Ishikawa (cell line): ENCODE data around the gene FOXB2.

Source experiments
- CEBPB ChIP-seq: IDR thresholded peaks from 2 replicates; pipeline ENCODE4 v1.6.1; 2012
- CREB1 ChIP-seq: IDR thresholded peaks from 2 replicates; pipeline ENCODE4 v1.6.1; 2012; ENCODE audit warnings: low read depth
- EGR1 ChIP-seq: IDR thresholded peaks from 2 replicates; pipeline ENCODE4 v1.6.1; 2012
- EP300 ChIP-seq: IDR thresholded peaks from 2 replicates; pipeline ENCODE4 v1.6.1; 2012; ENCODE audit warnings: borderline replicate concordance
- FOXM1 ChIP-seq: IDR thresholded peaks from 2 replicates; pipeline ENCODE4 v1.6.1; 2012; ENCODE audit warnings: low read depth, borderline replicate concordance
- NFIC ChIP-seq: IDR thresholded peaks from 2 replicates; pipeline ENCODE4 v1.6.1; 2012
- RAD21 ChIP-seq: IDR thresholded peaks from 2 replicates; pipeline ENCODE4 v1.6.1; 2012; ENCODE audit warnings: low read depth
- TAF1 ChIP-seq: IDR thresholded peaks from 2 replicates; pipeline ENCODE4 v1.6.1; 2012; ENCODE audit warnings: low read depth, mild to moderate bottlenecking
- TCF12 ChIP-seq: IDR thresholded peaks from 2 replicates; pipeline ENCODE4 v1.6.1; 2012; ENCODE audit warnings: low read depth
- YY1 ChIP-seq: IDR thresholded peaks from 2 replicates; pipeline ENCODE4 v1.6.1; 2012; ENCODE audit warnings: low read depth
- TF ChIP-seq, protein P1 (sequence below): IDR thresholded peaks from 2 replicates; pipeline ENCODE4 v1.6.1; 2012
- TF ChIP-seq, protein P2 (sequence below): IDR thresholded peaks from 2 replicates; pipeline ENCODE4 v1.6.1; 2012

DNA sequence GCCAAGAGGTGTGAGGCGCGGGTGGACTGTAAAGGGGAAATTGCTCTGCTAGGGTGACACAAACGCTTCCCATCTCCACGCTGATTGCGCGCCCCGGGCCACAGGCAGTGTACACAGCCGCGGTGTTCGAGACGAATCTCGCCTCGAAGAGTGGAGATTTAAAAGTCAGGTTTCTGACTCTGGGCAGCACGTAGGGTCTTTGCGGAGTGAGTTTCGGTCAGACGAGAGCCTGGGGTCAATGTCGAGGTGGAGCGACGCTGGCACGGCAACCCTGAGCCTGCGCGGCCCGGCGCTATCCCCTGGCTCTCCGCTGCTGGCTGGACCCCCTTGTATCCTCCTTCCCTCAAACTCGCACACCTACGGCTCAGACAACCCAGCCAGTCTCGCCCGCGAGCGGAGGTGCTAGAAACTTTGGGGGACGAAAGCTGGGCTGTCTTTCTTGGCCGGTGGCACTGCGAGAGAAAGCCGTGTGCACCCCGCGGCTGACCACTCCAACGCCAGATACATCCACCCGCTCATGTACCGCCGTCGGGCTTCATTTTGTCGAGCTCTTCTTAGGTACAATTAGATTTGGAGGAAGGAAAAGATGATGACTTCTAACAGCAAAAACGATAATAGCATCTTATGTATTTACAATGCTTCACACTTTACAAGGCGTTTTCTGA lies 5.4 kb upstream of the FOXB2 start:
- no peak for TF ChIP-seq NFIC
- TF ChIP-seq, protein P1, sequence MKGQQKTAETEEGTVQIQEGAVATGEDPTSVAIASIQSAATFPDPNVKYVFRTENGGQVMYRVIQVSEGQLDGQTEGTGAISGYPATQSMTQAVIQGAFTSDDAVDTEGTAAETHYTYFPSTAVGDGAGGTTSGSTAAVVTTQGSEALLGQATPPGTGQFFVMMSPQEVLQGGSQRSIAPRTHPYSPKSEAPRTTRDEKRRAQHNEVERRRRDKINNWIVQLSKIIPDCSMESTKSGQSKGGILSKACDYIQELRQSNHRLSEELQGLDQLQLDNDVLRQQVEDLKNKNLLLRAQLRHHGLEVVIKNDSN, result no peak
- no peak for TF ChIP-seq CEBPB
- TF ChIP-seq, protein P2, sequence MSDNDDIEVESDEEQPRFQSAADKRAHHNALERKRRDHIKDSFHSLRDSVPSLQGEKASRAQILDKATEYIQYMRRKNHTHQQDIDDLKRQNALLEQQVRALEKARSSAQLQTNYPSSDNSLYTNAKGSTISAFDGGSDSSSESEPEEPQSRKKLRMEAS, result no peak
- TF ChIP-seq TAF1, result no peak
- no peak for TF ChIP-seq RAD21
- no peak for TF ChIP-seq EP300
- TF ChIP-seq FOXM1, result no peak
- no peak for TF ChIP-seq TCF12
- TF ChIP-seq YY1, result no peak
- no peak for TF ChIP-seq CREB1
- no peak for TF ChIP-seq EGR1
